Suprapubic skin (tissue), 3 donors: ENCODE results near the gene KCNT1.

Experiments used
- EP300 ChIP-seq: sonication (generic); formaldehyde crosslinking; IDR thresholded peaks from one replicate; pipeline ENCODE4 v1.6.1; 2017; ENCODE audit warnings: antibody characterized with exemption
- TF ChIP-seq, protein P1 (sequence below), 2 donors: fragments of 200-600 bp in 1 of 2; fragments of 450-650 bp in 1 of 2; sonication (generic) in 1 of 2; IDR thresholded peaks; one replicate each; pipeline ENCODE4 v1.5.1; 2016 to 2019; ENCODE audit warnings: antibody characterized with exemption in 2 of 2, mild to moderate bottlenecking in 1 of 2, moderate library complexity in 1 of 2

DNA sequence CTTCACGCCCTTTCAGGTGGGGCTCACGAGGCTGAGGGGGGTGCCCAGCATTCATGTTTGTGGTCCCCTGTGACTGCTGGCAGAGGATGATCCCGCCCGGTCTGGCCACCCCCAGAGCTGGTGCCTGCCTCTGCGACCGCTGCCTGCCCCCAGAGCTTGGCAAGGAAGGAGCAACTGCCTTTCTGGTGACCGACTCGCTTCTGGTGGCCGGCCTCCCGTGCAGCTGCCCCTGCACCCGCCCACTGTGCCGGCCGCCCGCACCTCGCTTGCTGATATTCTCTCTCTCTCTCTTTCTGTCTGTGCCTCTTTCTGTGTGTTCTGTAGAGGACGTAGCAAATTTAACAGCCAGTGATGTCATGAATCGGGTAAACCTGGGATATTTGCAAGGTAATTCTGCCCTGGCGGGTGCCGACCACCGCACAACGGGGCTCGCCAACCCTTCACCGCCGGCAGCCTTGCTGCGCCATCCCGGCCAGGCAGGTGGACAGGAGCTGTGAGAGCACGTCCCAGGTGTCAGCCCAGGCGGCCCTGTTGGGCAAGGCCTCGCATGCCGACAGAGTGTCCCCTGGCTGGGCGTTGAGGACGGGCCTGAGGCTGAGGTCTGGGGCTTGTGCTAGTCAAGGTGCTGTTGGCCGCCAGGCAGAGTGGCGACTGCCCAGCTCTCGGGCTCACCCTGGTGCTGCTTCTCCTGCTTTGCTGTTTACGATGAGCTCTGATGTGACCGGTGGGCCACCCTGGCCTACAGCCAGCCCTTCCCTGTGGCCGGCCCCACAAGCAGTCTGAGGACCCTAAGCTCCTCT, 86.0 kb downstream of the KCNT1 start:
- TF ChIP-seq EP300: no peak
- TF ChIP-seq, protein P1, sequence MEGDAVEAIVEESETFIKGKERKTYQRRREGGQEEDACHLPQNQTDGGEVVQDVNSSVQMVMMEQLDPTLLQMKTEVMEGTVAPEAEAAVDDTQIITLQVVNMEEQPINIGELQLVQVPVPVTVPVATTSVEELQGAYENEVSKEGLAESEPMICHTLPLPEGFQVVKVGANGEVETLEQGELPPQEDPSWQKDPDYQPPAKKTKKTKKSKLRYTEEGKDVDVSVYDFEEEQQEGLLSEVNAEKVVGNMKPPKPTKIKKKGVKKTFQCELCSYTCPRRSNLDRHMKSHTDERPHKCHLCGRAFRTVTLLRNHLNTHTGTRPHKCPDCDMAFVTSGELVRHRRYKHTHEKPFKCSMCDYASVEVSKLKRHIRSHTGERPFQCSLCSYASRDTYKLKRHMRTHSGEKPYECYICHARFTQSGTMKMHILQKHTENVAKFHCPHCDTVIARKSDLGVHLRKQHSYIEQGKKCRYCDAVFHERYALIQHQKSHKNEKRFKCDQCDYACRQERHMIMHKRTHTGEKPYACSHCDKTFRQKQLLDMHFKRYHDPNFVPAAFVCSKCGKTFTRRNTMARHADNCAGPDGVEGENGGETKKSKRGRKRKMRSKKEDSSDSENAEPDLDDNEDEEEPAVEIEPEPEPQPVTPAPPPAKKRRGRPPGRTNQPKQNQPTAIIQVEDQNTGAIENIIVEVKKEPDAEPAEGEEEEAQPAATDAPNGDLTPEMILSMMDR (IDR thresholded peaks at IDR 0.05): no peak
